K562 (cell line): ENCODE results near the gene TANC1.

Experiments
- ELF1 ChIP-seq: fragments of 200-800 bp; sonication (Bioruptor generic); IDR thresholded peaks from 2 replicates; pipeline ENCODE4 v1.6.1; 2016; ENCODE audit warnings: missing genetic modification characterization, missing compliant biosample characterization
- EZH2 ChIP-seq: IDR thresholded peaks from 2 replicates; pipeline ENCODE4 v1.6.1; 2012; ENCODE audit warnings: low read depth, mild to moderate bottlenecking, inconsistent platforms, low read length, borderline replicate concordance
- LEF1 ChIP-seq: fragments of 450-650 bp; IDR thresholded peaks from 2 replicates; pipeline ENCODE4 v1.6.1; 2016; ENCODE audit warnings: mild to moderate bottlenecking
- MXI1 ChIP-seq: IDR thresholded peaks from 2 replicates; pipeline ENCODE4 v1.6.1; 2011; ENCODE audit warnings: low read depth, mild to moderate bottlenecking, improper control_type of control experiment, low read length
- PCBP1 ChIP-seq: fragments of 200-400 bp; formaldehyde crosslinking; IDR thresholded peaks from 2 replicates; pipeline ENCODE4 v1.6.1; 2018; ENCODE audit warnings: mild to moderate bottlenecking, low read depth, low read length; ENCODE audit not compliant: poor library complexity, severe bottlenecking
- SMARCC2 ChIP-seq: fragments of 450-650 bp; IDR thresholded peaks from 2 replicates; pipeline ENCODE4 v1.6.1; 2017; ENCODE audit warnings: antibody characterized with exemption, moderate library complexity, mild to moderate bottlenecking, low read depth
- SRF ChIP-seq, 2 experiments: fragments of 250-450, 450-650 bp in 1 of 2; sonication (Bioruptor Pico) in 1 of 2; sonication (generic) in 1 of 2; formaldehyde crosslinking; IDR thresholded peaks; 2 replicates each; pipeline versions ENCODE4 v1.5.0 to v1.5.1; 2020 to 2022; ENCODE audit warnings: mild to moderate bottlenecking in 1 of 2, missing genetic modification reagents in 1 of 2
- ZNF232 ChIP-seq: sonication (generic); formaldehyde crosslinking; IDR thresholded peaks from 2 replicates; pipeline ENCODE4 v1.8.0; 2022; ENCODE audit warnings: mild to moderate bottlenecking, missing genetic modification reagents
- TF ChIP-seq, protein P1 (sequence below): fragments of 450-650 bp; IDR thresholded peaks from 2 replicates; pipeline ENCODE4 v1.7.0; 2016; ENCODE audit warnings: borderline replicate concordance
- TF ChIP-seq, protein P2 (sequence below), 2 experiments: fragments of 450-650 bp in 1 of 2; IDR thresholded peaks; 2 replicates each; pipeline ENCODE4 v1.6.1; 2011 to 2017; ENCODE audit warnings: low read depth in 2 of 2, antibody characterized with exemption in 1 of 2, borderline replicate concordance in 1 of 2, low read length in 1 of 2, mild to moderate bottlenecking in 1 of 2, mixed read lengths in 1 of 2; ENCODE audit not compliant: control insufficient read depth in 1 of 2
- TF ChIP-seq, protein P3 (sequence below): fragments of 450-650 bp; IDR thresholded peaks from 2 replicates; pipeline ENCODE4 v1.6.1; 2016; ENCODE audit warnings: low read depth
- TF ChIP-seq, protein P4 (sequence below): fragments of 250-450 bp; sonication (Bioruptor Pico); IDR thresholded peaks from 2 replicates; pipeline ENCODE4 v1.4.0; 2020

DNA sequence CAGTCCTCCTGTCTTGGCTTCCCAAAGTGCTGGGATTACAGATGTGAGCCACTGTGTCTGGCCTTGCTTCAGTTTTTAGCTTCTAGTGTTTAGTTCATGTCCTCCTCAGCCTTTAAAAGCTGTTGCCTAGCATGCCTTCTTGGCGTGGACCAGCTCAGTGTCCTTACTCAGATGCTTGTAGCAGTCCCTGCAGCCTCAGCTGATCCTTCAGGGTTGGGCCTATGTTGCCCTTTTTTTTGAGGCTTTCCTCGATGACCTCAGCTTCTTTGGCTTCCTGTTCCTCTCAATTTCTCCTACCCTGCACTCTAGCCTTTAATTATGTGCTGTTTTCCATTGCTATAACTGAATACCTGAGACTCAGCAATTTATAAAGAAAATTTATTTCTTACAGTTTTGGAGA is 57.7 kb downstream of the TANC1 start:
- TF ChIP-seq LEF1 (no peak), PCBP1 (no peak), SMARCC2 (no peak), EZH2 (no peak), ELF1 (tag) (no peak), MXI1 (no peak), ZNF232 (CRISPR knock-in tag) (no peak), SRF (CRISPR knock-in tag; IDR thresholded peaks at IDR 0.05) (no peak)
- TF ChIP-seq, protein P1, sequence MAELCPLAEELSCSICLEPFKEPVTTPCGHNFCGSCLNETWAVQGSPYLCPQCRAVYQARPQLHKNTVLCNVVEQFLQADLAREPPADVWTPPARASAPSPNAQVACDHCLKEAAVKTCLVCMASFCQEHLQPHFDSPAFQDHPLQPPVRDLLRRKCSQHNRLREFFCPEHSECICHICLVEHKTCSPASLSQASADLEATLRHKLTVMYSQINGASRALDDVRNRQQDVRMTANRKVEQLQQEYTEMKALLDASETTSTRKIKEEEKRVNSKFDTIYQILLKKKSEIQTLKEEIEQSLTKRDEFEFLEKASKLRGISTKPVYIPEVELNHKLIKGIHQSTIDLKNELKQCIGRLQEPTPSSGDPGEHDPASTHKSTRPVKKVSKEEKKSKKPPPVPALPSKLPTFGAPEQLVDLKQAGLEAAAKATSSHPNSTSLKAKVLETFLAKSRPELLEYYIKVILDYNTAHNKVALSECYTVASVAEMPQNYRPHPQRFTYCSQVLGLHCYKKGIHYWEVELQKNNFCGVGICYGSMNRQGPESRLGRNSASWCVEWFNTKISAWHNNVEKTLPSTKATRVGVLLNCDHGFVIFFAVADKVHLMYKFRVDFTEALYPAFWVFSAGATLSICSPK: no peak
- TF ChIP-seq, protein P2, sequence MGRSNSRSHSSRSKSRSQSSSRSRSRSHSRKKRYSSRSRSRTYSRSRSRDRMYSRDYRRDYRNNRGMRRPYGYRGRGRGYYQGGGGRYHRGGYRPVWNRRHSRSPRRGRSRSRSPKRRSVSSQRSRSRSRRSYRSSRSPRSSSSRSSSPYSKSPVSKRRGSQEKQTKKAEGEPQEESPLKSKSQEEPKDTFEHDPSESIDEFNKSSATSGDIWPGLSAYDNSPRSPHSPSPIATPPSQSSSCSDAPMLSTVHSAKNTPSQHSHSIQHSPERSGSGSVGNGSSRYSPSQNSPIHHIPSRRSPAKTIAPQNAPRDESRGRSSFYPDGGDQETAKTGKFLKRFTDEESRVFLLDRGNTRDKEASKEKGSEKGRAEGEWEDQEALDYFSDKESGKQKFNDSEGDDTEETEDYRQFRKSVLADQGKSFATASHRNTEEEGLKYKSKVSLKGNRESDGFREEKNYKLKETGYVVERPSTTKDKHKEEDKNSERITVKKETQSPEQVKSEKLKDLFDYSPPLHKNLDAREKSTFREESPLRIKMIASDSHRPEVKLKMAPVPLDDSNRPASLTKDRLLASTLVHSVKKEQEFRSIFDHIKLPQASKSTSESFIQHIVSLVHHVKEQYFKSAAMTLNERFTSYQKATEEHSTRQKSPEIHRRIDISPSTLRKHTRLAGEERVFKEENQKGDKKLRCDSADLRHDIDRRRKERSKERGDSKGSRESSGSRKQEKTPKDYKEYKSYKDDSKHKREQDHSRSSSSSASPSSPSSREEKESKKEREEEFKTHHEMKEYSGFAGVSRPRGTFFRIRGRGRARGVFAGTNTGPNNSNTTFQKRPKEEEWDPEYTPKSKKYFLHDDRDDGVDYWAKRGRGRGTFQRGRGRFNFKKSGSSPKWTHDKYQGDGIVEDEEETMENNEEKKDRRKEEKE (IDR thresholded peaks at IDR 0.05; ENCODE audit: borderline replicate concordance in 1 of 2, control insufficient read depth in 1 of 2, low read depth in 2 of 2, low read length in 1 of 2): no peak
- TF ChIP-seq, protein P3, sequence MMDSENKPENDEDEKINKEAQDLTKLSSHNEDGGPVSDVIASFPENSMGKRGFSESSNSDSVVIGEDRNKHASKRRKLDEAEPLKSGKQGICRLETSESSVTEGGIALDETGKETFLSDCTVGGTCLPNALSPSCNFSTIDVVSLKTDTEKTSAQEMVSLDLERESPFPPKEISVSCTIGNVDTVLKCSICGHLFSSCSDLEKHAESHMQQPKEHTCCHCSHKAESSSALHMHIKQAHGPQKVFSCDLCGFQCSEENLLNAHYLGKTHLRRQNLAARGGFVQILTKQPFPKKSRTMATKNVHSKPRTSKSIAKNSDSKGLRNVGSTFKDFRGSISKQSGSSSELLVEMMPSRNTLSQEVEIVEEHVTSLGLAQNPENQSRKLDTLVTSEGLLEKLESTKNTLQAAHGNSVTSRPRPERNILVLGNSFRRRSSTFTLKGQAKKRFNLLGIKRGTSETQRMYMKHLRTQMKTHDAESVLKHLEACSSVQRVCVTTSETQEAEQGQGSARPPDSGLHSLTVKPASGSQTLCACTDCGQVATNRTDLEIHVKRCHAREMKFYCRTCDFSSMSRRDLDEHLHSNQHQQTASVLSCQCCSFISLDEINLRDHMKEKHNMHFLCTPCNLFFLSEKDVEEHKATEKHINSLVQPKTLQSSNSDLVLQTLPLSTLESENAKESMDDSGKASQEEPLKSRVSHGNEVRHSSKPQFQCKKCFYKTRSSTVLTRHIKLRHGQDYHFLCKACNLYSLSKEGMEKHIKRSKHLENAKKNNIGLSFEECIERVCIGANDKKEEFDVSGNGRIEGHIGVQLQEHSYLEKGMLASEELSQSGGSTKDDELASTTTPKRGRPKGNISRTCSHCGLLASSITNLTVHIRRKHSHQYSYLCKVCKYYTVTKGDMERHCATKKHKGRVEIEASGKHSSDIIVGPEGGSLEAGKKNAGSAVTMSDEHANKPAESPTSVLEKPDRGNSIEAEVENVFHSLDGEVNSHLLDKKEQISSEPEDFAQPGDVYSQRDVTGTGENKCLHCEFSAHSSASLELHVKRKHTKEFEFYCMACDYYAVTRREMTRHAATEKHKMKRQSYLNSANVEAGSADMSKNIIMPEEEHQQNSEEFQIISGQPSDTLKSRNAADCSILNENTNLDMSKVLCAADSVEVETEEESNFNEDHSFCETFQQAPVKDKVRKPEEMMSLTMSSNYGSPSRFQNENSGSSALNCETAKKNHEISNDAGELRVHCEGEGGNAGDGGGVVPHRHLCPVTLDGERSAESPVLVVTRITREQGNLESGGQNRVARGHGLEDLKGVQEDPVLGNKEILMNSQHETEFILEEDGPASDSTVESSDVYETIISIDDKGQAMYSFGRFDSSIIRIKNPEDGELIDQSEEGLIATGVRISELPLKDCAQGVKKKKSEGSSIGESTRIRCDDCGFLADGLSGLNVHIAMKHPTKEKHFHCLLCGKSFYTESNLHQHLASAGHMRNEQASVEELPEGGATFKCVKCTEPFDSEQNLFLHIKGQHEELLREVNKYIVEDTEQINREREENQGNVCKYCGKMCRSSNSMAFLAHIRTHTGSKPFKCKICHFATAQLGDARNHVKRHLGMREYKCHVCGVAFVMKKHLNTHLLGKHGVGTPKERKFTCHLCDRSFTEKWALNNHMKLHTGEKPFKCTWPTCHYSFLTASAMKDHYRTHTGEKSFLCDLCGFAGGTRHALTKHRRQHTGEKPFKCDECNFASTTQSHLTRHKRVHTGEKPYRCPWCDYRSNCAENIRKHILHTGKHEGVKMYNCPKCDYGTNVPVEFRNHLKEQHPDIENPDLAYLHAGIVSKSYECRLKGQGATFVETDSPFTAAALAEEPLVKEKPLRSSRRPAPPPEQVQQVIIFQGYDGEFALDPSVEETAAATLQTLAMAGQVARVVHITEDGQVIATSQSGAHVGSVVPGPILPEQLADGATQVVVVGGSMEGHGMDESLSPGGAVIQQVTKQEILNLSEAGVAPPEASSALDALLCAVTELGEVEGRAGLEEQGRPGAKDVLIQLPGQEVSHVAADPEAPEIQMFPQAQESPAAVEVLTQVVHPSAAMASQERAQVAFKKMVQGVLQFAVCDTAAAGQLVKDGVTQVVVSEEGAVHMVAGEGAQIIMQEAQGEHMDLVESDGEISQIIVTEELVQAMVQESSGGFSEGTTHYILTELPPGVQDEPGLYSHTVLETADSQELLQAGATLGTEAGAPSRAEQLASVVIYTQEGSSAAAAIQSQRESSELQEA: no peak
- TF ChIP-seq, protein P4, sequence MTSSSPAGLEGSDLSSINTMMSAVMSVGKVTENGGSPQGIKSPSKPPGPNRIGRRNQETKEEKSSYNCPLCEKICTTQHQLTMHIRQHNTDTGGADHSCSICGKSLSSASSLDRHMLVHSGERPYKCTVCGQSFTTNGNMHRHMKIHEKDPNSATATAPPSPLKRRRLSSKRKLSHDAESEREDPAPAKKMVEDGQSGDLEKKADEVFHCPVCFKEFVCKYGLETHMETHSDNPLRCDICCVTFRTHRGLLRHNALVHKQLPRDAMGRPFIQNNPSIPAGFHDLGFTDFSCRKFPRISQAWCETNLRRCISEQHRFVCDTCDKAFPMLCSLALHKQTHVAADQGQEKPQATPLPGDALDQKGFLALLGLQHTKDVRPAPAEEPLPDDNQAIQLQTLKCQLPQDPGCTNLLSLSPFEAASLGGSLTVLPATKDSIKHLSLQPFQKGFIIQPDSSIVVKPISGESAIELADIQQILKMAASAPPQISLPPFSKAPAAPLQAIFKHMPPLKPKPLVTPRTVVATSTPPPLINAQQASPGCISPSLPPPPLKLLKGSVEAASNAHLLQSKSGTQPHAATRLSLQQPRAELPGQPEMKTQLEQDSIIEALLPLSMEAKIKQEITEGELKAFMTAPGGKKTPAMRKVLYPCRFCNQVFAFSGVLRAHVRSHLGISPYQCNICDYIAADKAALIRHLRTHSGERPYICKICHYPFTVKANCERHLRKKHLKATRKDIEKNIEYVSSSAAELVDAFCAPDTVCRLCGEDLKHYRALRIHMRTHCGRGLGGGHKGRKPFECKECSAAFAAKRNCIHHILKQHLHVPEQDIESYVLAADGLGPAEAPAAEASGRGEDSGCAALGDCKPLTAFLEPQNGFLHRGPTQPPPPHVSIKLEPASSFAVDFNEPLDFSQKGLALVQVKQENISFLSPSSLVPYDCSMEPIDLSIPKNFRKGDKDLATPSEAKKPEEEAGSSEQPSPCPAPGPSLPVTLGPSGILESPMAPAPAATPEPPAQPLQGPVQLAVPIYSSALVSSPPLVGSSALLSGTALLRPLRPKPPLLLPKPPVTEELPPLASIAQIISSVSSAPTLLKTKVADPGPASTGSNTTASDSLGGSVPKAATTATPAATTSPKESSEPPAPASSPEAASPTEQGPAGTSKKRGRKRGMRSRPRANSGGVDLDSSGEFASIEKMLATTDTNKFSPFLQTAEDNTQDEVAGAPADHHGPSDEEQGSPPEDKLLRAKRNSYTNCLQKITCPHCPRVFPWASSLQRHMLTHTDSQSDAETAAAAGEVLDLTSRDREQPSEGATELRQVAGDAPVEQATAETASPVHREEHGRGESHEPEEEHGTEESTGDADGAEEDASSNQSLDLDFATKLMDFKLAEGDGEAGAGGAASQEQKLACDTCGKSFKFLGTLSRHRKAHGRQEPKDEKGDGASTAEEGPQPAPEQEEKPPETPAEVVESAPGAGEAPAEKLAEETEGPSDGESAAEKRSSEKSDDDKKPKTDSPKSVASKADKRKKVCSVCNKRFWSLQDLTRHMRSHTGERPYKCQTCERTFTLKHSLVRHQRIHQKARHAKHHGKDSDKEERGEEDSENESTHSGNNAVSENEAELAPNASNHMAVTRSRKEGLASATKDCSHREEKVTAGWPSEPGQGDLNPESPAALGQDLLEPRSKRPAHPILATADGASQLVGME: no peak
